Activated CD8-positive, alpha-beta memory T cell treated with anti-CD3 and anti-CD28 coated beads, Interleukin-2, amount 50 U/mL, for 1 hour (primary cell): ENCODE results near the gene RPGRIP1L.

Experiments used
- DNase-seq: peaks from one replicate; pipeline ENCODE4 v3.0.0-alpha.2; 2020; ENCODE audit errors: extremely low read depth

RPGRIP1L gene

GRCh38 chr16:53654946-53655345 is 48.7 kb downstream of the RPGRIP1L start:
- no peak for DNase-seq

GRCh38 chr16:53651357-53651756 is 52.3 kb downstream of the RPGRIP1L start:
- no peak for DNase-seq

DNA sequence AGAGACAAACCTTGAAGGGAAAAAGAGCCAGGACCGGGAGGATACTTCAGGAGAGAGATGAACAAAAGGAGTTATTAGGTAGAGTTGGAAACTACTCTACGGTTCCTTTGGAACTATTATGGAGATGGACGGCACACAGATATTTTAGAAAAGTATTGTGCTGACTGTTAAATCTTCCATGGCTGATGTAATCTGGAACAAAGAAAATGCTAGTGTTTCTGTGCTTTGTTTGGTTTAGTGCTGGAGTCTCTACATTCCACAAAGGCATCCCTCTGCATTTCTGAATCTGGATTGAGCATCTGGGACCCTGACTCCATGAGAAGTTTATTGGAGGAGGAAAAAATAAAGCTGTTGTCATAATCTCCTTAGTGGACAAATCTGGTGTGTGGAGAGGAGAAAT is 57.2 kb downstream of the RPGRIP1L start:
- DNase-seq: no peak

DNA sequence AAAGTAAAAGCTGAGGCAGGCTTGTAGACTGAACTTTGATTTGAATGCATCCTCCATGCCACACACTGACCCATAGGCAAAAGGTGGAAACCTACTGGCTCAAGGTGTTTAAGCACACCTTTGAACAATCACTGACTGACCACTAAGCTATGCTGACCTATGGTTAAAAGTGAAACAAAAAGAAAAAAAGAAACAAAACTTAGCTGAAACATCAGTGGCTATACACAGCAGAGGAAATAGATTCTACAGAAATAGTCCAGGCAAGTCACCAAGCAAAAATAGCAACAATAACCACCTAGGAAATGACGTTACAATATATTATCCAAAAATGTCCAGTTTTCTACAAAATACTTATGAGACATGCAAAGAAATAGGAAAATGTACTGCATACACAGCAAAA is 60.2 kb downstream of the RPGRIP1L start:
- DNase-seq: no peak

- no peak for DNase-seq
These were observed 61.6 kb downstream of the RPGRIP1L start for GRCh38 chr16:53642094-53642493.

DNA sequence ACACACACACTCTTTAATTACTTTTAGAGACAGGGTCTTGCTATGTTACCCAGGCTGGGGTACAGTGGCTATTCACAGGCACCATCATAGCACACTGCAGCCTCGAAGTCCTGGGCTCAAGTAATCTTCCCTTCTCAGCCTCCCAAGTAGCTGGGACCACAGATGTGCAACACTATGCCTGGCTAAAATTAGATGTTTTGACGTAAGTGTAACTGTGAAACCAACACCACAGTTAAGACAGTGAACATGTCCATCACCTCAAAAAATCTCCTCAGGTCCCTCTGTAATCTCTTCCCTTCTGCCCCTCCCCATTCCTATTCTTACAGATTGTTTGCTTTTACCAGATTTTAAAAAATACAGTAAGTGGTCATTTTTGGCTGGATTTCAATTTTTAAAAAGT is 66.7 kb downstream of the RPGRIP1L start:
- no peak for DNase-seq

DNA sequence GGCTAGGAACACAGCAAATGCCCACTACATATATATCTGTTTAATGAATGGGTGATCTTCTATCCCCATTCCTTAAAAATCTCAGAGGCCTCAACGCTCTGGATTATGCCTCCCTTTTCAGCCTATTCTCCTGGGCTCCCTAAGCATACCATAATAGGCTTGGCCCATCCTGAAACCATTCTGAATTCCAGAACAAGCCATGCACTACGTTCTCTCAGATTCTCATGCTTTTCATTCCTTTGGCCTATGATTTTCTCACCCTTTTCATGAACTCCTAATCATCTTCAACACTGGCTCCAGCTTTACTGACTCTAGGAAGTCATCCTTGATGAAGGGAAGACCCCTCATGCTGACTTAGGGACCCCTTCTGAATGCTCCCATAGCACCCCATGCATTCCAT is 71.1 kb downstream of the RPGRIP1L start:
- no peak for DNase-seq

- DNase-seq: no peak
These were observed 72.2 kb downstream of the RPGRIP1L start for GRCh38 chr16:53631236-53632025.

GRCh38 chr16:53629607-53630312 is 73.9 kb downstream of the RPGRIP1L start:
- no peak for DNase-seq

DNA sequence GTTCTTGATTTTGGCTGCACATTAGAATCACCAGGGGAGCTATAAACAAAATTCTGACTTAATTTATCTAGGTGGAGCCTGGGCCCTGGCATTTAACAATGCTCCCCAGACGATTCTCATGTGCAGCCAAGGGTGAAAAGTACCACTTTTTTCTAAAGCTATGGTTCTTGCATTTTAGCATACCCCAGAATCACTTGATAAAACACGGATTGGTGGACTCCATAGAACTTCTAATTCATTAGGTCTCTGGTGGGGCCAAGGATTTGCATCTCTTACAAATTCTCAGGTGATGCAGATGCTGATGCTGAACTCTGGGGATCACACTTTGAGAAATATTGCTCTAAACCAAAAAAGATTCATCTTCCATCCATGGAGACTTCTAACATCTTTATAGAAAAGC is 74.5 kb downstream of the RPGRIP1L start:
- no peak for DNase-seq

- DNase-seq: no peak
These were observed 76.8 kb downstream of the RPGRIP1L start for GRCh38 chr16:53626811-53627210.

DNA sequence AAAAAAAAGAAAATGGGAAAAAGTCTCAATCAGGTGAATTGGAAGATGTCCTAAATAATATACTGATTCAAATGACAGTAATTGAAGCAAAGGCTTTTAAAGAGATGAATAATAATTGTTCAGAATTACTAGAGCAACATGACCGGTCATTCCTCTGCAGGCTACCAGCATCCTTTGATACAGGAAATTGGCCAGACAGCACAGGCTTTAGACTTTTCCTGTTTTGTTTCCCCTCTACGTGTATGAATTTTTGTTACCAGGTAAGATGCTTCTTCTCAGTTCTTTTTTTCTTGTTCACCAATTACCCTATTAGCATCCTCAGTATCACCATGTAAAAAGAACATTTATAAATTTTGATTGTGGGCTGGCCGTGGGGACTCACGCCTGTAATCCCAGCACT is 77.5 kb downstream of the RPGRIP1L start:
- no peak for DNase-seq

DNA sequence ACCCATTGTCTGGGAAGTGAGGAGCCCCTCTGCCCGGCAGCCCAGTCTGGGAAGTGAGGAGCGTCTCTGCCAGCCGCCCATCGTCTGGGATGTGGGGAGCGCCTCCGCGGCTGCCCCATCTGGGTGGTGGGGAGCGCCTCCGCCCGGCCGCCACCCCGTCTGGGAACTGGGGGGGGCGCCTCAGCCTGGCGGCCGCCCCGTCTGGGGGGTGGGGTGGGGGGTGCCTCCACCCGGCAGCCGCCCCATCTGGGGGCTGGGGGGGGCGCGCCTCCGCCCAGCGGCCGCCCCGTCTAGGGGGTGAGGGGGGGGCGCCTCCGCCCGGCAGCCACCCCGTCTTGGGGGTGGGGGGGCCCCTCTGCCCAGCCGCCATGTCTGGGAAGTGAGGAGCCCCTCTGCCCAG is 78.4 kb downstream of the RPGRIP1L start:
- no peak for DNase-seq

- DNase-seq: no peak
These were observed 81.3 kb downstream of the RPGRIP1L start for GRCh38 chr16:53622315-53622714.

GRCh38 chr16:53620476-53620875 is 83.2 kb downstream of the RPGRIP1L start:
- DNase-seq: no peak

DNA sequence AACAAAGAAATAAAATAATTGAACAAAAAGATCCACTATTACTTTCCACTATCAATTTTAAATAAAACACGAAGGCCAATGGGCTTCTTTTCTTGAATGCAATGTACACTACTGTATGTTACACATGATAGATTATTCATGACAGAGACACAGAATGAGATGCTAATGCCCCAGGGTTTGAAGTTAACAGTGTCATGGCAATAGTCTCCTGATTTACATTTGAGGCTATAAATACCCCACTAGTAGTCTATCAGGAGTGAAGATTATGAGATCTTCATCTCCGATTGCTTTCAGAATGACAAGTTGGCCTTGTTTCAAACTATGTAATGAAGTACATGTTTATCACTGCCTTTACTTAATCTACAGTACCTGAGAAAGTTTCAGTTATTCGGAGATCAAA is 84.4 kb downstream of the RPGRIP1L start:
- no peak for DNase-seq

DNA sequence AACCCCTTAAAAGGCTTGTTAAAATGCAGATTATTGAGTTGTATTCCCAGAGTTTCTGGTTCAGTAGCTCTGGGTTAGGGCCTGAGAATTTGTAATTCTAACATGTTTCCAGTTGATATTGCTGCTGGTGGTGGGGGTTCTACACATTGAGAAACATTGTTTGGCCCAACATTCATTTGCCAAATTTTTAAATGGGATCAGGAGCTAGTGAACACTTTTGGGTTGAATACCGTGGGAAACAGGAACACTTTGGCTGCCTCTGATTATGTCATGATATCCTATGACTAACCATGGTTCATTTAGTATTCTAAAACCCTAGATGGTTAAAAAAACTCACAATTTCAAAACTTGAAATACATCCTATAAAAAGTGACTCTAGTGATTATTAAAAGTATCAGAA is 89.3 kb downstream of the RPGRIP1L start:
- no peak for DNase-seq

- DNase-seq: no peak
These were observed 91.7 kb downstream of the RPGRIP1L start for GRCh38 chr16:53612003-53612402.

DNA sequence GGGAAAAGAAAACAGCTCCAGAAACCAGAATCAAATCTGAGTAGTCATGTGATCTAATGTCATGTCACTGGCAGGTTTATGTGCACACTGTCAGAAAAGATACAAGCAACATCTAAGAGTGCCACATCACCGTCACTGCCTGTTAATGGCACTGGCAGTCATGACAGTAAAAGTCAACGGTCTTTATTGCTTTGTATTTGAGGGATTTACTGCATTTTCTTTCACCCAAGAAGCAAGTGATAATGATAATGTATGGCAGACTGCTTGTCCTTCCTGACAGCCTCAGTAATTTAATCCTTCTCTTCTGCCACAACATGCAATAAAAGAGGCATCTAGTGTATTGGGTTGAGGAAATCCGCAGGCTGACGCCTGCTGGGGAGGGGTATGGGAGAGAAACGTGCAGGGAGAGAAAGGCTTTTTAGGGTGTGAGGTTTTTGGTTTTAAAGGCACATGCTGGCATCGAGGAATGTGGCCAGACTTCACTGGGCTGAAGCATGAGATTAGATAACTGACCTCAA is 92.4 kb downstream of the RPGRIP1L start:
- DNase-seq: no peak

DNA sequence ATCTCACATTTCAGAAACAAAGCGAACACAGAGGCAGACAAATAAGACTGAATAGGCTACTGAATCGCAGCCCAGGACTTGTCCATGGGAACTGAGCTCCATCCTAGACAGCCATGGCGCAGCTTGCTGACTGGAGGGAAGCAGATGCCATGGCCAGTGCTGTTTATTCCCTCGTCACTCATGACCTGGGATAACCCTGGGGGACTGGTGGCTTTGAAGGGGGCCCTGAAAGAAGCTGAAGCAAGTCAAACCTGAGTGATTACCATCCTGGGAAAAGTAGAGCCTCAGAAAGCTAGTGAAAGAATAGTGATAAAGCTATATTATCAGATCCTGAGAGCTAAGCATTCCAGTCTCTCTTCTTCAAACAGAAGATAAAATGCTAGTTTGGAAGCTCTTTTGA is 94.1 kb downstream of the RPGRIP1L start:
- no peak for DNase-seq

GRCh38 chr16:53608094-53608493 is 95.6 kb downstream of the RPGRIP1L start:
- no peak for DNase-seq

DNA sequence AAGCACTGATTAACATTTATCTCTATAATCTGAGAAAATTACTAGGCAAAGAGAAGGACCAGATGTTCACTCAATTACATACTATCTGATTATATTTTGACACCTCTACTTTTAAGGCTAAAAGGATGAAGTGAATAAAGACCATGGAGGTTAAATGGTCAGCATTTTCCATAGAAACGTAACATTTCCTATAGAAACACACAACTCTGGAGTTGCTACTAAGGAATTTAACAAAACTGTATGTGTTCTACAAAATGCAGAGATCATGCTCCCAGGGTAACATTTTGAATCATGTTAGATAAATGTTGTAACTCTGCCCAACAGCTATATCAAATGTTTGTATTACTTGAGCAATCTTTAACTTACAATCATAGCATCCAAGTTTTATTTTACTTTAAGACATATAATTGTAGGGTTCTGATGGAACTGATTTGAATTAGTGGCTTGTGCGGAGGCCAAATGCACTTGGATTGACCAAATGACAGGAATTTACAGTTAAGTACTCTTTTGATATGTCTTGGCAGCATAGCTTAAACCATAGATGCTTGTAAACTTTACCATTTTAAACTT is 97.7 kb downstream of the RPGRIP1L start:
- DNase-seq: no peak

DNA sequence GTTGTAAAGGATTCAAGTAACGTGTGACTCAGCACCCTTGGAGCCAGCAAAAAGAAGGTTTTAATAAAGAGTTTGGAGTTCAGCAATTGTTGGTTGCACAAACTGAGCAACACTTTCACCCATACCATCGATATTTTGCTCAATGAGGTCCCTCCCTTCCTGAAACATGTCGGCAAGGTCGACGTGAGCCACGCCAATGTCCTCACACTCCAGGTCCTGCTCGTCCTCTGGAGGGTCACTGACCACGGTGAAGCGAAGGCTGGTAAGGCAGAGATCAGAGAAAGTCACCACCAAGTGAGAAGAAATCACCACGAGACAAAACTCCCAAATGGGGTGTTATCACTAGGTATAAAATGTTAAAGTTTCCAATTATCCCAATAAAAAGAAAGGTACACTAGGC is 98.3 kb downstream of the RPGRIP1L start:
- no peak for DNase-seq
